GM12878 (cell line): ENCODE measurements around the gene GALNT9. TPM values are rescaled to one million over a fixed set of nuclear protein-coding genes. Genes with fewer than 3 reads are reported as not detected.

Experiments used
- ATAC-seq: fragments of 200-7000 bp; cut with Tn5 transposase; 3 replicates; pipeline ENCODE4 v1.9.1; 2020; ENCODE audit warnings: mild to moderate bottlenecking, moderate library complexity
- BruUV-seq: library from RNA; stranded (reverse); fragments of 400-500 nt; replicated peaks from 2 replicates; lab custom pipeline; 2021; lab: Mats Ljungman, UMichigan
- CTCF ChIA-PET: fragments of 300-600 bp; sonication (Branson Sonifier 250); formaldehyde crosslinking; extraction: SDS; loops from one replicate; lab custom pipeline; 2021; ENCODE audit warnings: inconsistent platforms; lab: Yijun Ruan, JAX
- POLR2A ChIA-PET: fragments of 350-600 bp; formaldehyde crosslinking; extraction: SDS; loops from one replicate; lab custom pipeline; 2021; ENCODE audit warnings: inconsistent platforms; lab: Charles Lee
- RAD21 ChIA-PET: fragments of 300-600 bp; sonication (Branson Sonifier 250); formaldehyde crosslinking; loops from one replicate; lab custom pipeline; 2023; ENCODE audit warnings: antibody characterized with exemption; ENCODE audit not compliant: unreplicated experiment; lab: Charles Lee
- SMC1A ChIA-PET: fragments of 300-600 bp; sonication (Branson Sonifier 250); formaldehyde crosslinking; loops from one replicate; lab custom pipeline; 2023; ENCODE audit not compliant: unreplicated experiment, uncharacterized antibody; lab: Charles Lee
- DNase-seq: peaks from one replicate; pipeline ENCODE4 v3.0.0-alpha.2; 2011; ENCODE audit warnings: low read depth, low spot score
- FAIRE-seq: peaks from 3 replicates; lab custom pipeline; 2011; peaks lifted over from hg19 to GRCh38; lab: Jason Lieb, UNC
- H2AFZ ChIP-seq: 2 replicates; pipeline ENCODE4 v1.6.0; 2011; ENCODE audit warnings: low read depth, low read length, control low read depth; ENCODE audit not compliant: control insufficient read depth
- H3K27ac ChIP-seq: 2 replicates; pipeline ENCODE4 v1.5.1; 2011; ENCODE audit warnings: control low read depth; ENCODE audit not compliant: control insufficient read depth, insufficient read depth
- H3K27me3 ChIP-seq, 2 experiments: replicated peaks in 1 of 2; 2 replicates each; pipeline versions ENCODE4 v1.6.0 to v1.6.1; 2011; ENCODE audit warnings: low read length in 1 of 2; ENCODE audit not compliant: control insufficient read depth in 2 of 2, insufficient read depth in 2 of 2
- H3K36me3 ChIP-seq, 2 experiments: 2 replicates each; pipeline ENCODE4 v1.5.1; 2011; ENCODE audit warnings: low read length in 1 of 2; ENCODE audit not compliant: control insufficient read depth in 2 of 2, insufficient read depth in 2 of 2
- H3K4me1 ChIP-seq: 2 replicates; pipeline ENCODE4 v1.6.1; 2011; ENCODE audit warnings: mild to moderate bottlenecking, low read length, moderate library complexity, mixed read lengths; ENCODE audit not compliant: control insufficient read depth, insufficient read depth
- H3K4me2 ChIP-seq: 2 replicates; pipeline ENCODE4 v1.6.0; 2011; ENCODE audit warnings: control low read depth; ENCODE audit not compliant: control insufficient read depth, insufficient read depth
- H3K4me3 ChIP-seq: fragments of 200-600 bp; sonication (generic); 2 replicates; pipeline ENCODE4 v1.5.1; 2016
- H3K79me2 ChIP-seq: 2 replicates; pipeline ENCODE4 v1.6.0; 2011; ENCODE audit warnings: low read length; ENCODE audit not compliant: control insufficient read depth, insufficient read depth
- H3K9ac ChIP-seq: 2 replicates; pipeline ENCODE4 v1.8.0; 2011; ENCODE audit warnings: low read length, control low read depth, mixed read lengths; ENCODE audit not compliant: control insufficient read depth, insufficient read depth
- H3K9me3 ChIP-seq: replicated peaks from 3 replicates; pipeline ENCODE4 v1.5.1; 2011; ENCODE audit warnings: mild to moderate bottlenecking, low read length; ENCODE audit not compliant: control insufficient read depth, insufficient read depth
- H4K20me1 ChIP-seq: 2 replicates; pipeline ENCODE4 v1.6.0; 2011; ENCODE audit not compliant: control insufficient read depth, insufficient read depth
- CHD2 ChIP-seq: IDR thresholded peaks from 2 replicates; pipeline ENCODE4 v1.6.1; 2011; ENCODE audit warnings: low read depth, low read length, improper control_type of control experiment, borderline replicate concordance
- EZH2 ChIP-seq: IDR thresholded peaks from 2 replicates; pipeline ENCODE4 v1.6.1; 2012; ENCODE audit warnings: low read depth, mild to moderate bottlenecking, control low read depth, inconsistent platforms, low read length, borderline replicate concordance; ENCODE audit not compliant: control insufficient read depth
- HDGF ChIP-seq: fragments of 450-650 bp; IDR thresholded peaks from 2 replicates; pipeline ENCODE4 v1.6.1; 2016; ENCODE audit warnings: antibody characterized with exemption
- IKZF2 ChIP-seq, 2 experiments: fragments of 450-650 bp; IDR thresholded peaks; 2 replicates each; pipeline ENCODE4 v1.6.1; 2017; ENCODE audit warnings: mild to moderate bottlenecking in 2 of 2, moderate library complexity in 2 of 2
- LARP7 ChIP-seq: fragments of 450-650 bp; IDR thresholded peaks from 2 replicates; pipeline ENCODE4 v1.6.1; 2017; ENCODE audit warnings: mild to moderate bottlenecking
- MEF2A ChIP-seq: IDR thresholded peaks from 2 replicates; pipeline ENCODE4 v1.6.1; 2011; ENCODE audit warnings: low read depth, mild to moderate bottlenecking, low read length, moderate library complexity; ENCODE audit not compliant: insufficient read depth
- MTA2 ChIP-seq: fragments of 450-650 bp; IDR thresholded peaks from 2 replicates; pipeline ENCODE4 v1.6.1; 2016; ENCODE audit warnings: low read depth, mild to moderate bottlenecking, moderate library complexity
- NRF1 ChIP-seq: conservative IDR thresholded peaks from 2 replicates; pipeline ENCODE4 v1.6.1; 2011; ENCODE audit warnings: mild to moderate bottlenecking, low read depth, low read length, improper control_type of control experiment
- POLR2A ChIP-seq: IDR thresholded peaks from 2 replicates; pipeline ENCODE4 v1.6.1; 2011; ENCODE audit warnings: low read depth, mild to moderate bottlenecking, low read length
- SIX5 ChIP-seq: IDR thresholded peaks from 2 replicates; pipeline ENCODE4 v1.6.1; 2011; ENCODE audit warnings: mild to moderate bottlenecking, low read depth, low read length, moderate library complexity; ENCODE audit not compliant: severe bottlenecking
- STAT3 ChIP-seq: IDR thresholded peaks from 2 replicates; pipeline ENCODE4 v1.6.1; 2011; ENCODE audit warnings: low read depth, low read length, improper control_type of control experiment
- TBL1XR1 ChIP-seq: IDR thresholded peaks from 2 replicates; pipeline ENCODE4 v1.6.1; 2012; ENCODE audit warnings: low read depth, low read length, improper control_type of control experiment
- TCF7 ChIP-seq: IDR thresholded peaks from 2 replicates; pipeline ENCODE4 v1.6.1; 2014; ENCODE audit warnings: antibody characterized with exemption, borderline replicate concordance
- WGBS: methylation state at CpG from one replicate; pipeline ENCODE4 v1.1.6; 2016; ENCODE audit warnings: low lambda C conversion rate; ENCODE audit not compliant: insufficient replicate concordance, insufficient coverage; ENCODE audit errors: missing lambda C conversion rate; 5-methylcytosine and 5-hydroxymethylcytosine counted together
- in situ Hi-C: fragments of 300-500 bp; cut with MboI; formaldehyde crosslinking; loops from 9 replicates; pipeline ENCODE4 v1.14.3; 2018; ENCODE audit warnings: mixed read lengths
- intact Hi-C: fragments of 100-400 bp; cut with micrococcal nuclease; formaldehyde crosslinking; loops from one replicate; pipeline ENCODE4 v1.14.2; 2022; ENCODE audit not compliant: unreplicated experiment
- polyA plus RNA-seq, 11 experiments: library from polyadenylated mRNA; depleted of rRNA in 4 of 11; unstranded in 6 of 11; stranded (reverse) in 5 of 11; fragments of >200 nt; fragmentation: Nextera tagmentation in 4 of 11; fragmentation: Illumina TruSeq in 1 of 11; extraction: Ambion mirVana in 4 of 11; extraction: Trizol in 1 of 11; gene quantifications; 1 replicate in 1 of 11; 2 replicates in 10 of 11; pipeline versions ENCODE4 v1.2.1 to v1.2.3, GENCODE V29; 2011 to 2016; ENCODE audit warnings: inconsistent platforms in 2 of 11, missing spikeins in 2 of 11, low read depth in 1 of 11
- total RNA-seq, 4 experiments: library from RNA; depleted of rRNA in 3 of 4; stranded (reverse); fragments of >200 nt in 3 of 4; fragmentation: Illumina TruSeq in 1 of 4; extraction: Trizol in 1 of 4; gene quantifications; 2 replicates each; pipeline versions ENCODE4 v1.2.1 to v1.2.3, GENCODE V29; 2013 to 2021
- TF ChIP-seq, protein P1 (sequence below): IDR thresholded peaks from 2 replicates; pipeline ENCODE4 v1.6.1; 2011; ENCODE audit warnings: mild to moderate bottlenecking, low read depth, low read length, moderate library complexity; ENCODE audit not compliant: insufficient replicate concordance
- TF ChIP-seq, protein P2 (sequence below): fragments of 450-650 bp; IDR thresholded peaks from 2 replicates; pipeline ENCODE4 v1.6.1; 2017; ENCODE audit warnings: mild to moderate bottlenecking, moderate library complexity

The GALNT9 gene
- total and polyA plus RNA-seq, 10 of the 15 experiments (the other 5 are each of a cell fraction or from before 2014, with no cell fraction given): 0.04 TPM; not detected in 9

DNA sequence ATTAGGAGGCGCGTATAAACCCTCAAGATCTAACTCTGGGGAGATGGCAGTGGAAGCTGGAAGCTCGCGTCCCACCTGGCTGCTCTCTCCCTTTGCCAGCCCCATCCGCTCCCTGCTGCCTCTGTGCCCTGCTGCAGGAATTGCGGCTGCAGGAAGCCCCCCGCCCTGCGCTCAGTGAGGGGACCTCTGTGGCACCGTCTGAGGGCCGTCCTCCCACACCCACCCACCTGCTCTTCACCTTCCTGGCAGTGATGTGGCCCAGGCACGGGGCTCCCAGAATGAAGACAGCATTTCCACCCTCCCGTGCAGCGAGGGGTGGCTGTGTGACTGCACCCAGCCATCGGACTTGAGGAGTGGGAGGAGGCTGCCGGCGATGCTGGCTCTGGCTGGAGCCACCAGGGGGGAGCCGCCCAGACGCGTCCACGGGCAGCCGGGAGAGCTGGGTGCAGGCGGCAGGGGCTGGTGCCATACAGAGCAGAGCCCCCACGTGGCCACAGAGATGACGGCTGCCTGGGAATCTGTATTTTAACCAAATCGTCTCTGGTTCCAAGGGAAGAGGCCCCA lies 28.3 kb upstream of the GALNT9 start:
- no peak for DNase-seq
- no peak overlapping the region for H3K27ac ChIP-seq
- no peaks in the 10 kb centered on the region for H4K20me1 ChIP-seq
- no peak for TF ChIP-seq STAT3
- TF ChIP-seq, protein P1, sequence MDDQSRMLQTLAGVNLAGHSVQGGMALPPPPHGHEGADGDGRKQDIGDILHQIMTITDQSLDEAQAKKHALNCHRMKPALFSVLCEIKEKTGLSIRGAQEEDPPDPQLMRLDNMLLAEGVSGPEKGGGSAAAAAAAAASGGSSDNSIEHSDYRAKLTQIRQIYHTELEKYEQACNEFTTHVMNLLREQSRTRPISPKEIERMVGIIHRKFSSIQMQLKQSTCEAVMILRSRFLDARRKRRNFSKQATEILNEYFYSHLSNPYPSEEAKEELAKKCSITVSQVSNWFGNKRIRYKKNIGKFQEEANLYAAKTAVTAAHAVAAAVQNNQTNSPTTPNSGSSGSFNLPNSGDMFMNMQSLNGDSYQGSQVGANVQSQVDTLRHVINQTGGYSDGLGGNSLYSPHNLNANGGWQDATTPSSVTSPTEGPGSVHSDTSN: no peak
- TF ChIP-seq IKZF2 (IDR thresholded peaks at IDR 0.05): no peak
- no peak for TF ChIP-seq MTA2
- no peak for TF ChIP-seq CHD2
- no peak for TF ChIP-seq EZH2
- TF ChIP-seq, protein P2, sequence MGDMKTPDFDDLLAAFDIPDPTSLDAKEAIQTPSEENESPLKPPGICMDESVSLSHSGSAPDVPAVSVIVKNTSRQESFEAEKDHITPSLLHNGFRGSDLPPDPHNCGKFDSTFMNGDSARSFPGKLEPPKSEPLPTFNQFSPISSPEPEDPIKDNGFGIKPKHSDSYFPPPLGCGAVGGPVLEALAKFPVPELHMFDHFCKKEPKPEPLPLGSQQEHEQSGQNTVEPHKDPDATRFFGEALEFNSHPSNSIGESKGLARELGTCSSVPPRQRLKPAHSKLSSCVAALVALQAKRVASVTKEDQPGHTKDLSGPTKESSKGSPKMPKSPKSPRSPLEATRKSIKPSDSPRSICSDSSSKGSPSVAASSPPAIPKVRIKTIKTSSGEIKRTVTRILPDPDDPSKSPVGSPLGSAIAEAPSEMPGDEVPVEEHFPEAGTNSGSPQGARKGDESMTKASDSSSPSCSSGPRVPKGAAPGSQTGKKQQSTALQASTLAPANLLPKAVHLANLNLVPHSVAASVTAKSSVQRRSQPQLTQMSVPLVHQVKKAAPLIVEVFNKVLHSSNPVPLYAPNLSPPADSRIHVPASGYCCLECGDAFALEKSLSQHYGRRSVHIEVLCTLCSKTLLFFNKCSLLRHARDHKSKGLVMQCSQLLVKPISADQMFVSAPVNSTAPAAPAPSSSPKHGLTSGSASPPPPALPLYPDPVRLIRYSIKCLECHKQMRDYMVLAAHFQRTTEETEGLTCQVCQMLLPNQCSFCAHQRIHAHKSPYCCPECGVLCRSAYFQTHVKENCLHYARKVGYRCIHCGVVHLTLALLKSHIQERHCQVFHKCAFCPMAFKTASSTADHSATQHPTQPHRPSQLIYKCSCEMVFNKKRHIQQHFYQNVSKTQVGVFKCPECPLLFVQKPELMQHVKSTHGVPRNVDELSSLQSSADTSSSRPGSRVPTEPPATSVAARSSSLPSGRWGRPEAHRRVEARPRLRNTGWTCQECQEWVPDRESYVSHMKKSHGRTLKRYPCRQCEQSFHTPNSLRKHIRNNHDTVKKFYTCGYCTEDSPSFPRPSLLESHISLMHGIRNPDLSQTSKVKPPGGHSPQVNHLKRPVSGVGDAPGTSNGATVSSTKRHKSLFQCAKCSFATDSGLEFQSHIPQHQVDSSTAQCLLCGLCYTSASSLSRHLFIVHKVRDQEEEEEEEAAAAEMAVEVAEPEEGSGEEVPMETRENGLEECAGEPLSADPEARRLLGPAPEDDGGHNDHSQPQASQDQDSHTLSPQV: no peak
- TF ChIP-seq NRF1: no peak
- no peak for TF ChIP-seq POLR2A
- TF ChIP-seq LARP7: no peak
- TF ChIP-seq SIX5: no peak
- no peak for TF ChIP-seq MEF2A
- no peak for TF ChIP-seq TCF7
- no peak for TF ChIP-seq HDGF
- no peak for TF ChIP-seq TBL1XR1
- BruUV-seq: no TSS peak
- no peak for ATAC-seq
- H3K36me3 ChIP-seq: no peaks in the 10 kb centered on the region
- no peaks in the 10 kb centered on the region for H3K79me2 ChIP-seq
- in situ Hi-C loops: no loop called here
- H3K9me3 ChIP-seq: peaks cover 5% of the 10 kb centered on the region; the same call in 1 of the 3 replicates
- ChIA-PET CTCF (no interaction called here), POLR2A (no interaction called here), SMC1A (no interaction called here), RAD21 (no interaction called here)
- no peaks in the 10 kb centered on the region for H3K4me1 ChIP-seq
- H3K4me2 ChIP-seq: no peak overlapping the region
- FAIRE-seq: no peak
- no peak overlapping the region for H2AFZ ChIP-seq
- intact Hi-C loops: no loop called here
- no peak overlapping the region for H3K4me3 ChIP-seq
- H3K27me3 ChIP-seq: no peaks in the 10 kb centered on the region
- WGBS: 70% methylated on average over 23 of the region's 25 CpGs
- H3K9ac ChIP-seq: no peak overlapping the region
